Thyroid gland (tissue), 4 donors: ENCODE measurements around the gene GLT1D1.

Experiments used
- CTCF ChIP-seq, 6 experiments: fragments of 200-600 bp in 3 of 6; fragments of 450-650 bp in 3 of 6; sonication (generic) in 3 of 6; IDR thresholded peaks; one replicate each; pipeline ENCODE4 v1.5.1; 2016 to 2019; ENCODE audit warnings: antibody characterized with exemption in 6 of 6, mild to moderate bottlenecking in 2 of 6, inconsistent platforms in 1 of 6, moderate library complexity in 1 of 6
- POLR2A ChIP-seq, 2 donors: fragments of 450-650 bp; IDR thresholded peaks; one replicate each; pipeline ENCODE4 v1.6.1; 2017; ENCODE audit warnings: antibody characterized with exemption in 2 of 2, mild to moderate bottlenecking in 2 of 2, moderate library complexity in 1 of 2

GRCh38 chr12:128823216-128823915, 29.9 kb upstream of the GLT1D1 start:
- no peak for TF ChIP-seq CTCF (IDR thresholded peaks at IDR 0.05)
- peak in 1 of 2 donors; percentile 2 for TF ChIP-seq POLR2A (IDR thresholded peaks at IDR 0.05)
